ENCODE measurements around the gene RBMS1. TPM values are rescaled to one million over a fixed set of nuclear protein-coding genes. Genes with fewer than 3 reads are reported as not detected.
A peak's percentile ranks its signal among the peaks of the same experiment; 100 is the strongest.

The RBMS1 gene
- total RNA-seq, 2 donors from 2014 or later, result 6.3 to 21.1 TPM

- no peak overlapping the region for H3K4me3 ChIP-seq
- no peaks in the 10 kb centered on the region for H3K9me3 ChIP-seq
- peaks cover 3% of the 10 kb centered on the region for H3K4me1 ChIP-seq
- no peak overlapping the region for H3K27ac ChIP-seq
- no peak for TF ChIP-seq CTCF (IDR thresholded peaks at IDR 0.05)
- DNase-seq, result no peak
- H3K27me3 ChIP-seq, result no peaks in the 10 kb centered on the region
- no peak overlapping the region for H3K9ac ChIP-seq (ENCODE audit: low read depth in 2 of 2, low read length in 2 of 2)
- no peaks in the 10 kb centered on the region for H3K36me3 ChIP-seq
- intact Hi-C loops (cut with DNase I), result no loop called here
These were observed 266.2 kb downstream of the RBMS1 start for GRCh38 chr2:160227293-160227915.

- Histone ChIP-seq H3K9ac (ENCODE audit: low read depth in 2 of 2, low read length in 2 of 2) (no peak overlapping the region), H3K4me1 (peaks cover 11% of the 10 kb centered on the region), H3K9me3 (no peaks in the 10 kb centered on the region), H3K36me3 (no peaks in the 10 kb centered on the region), H3K27me3 (no peaks in the 10 kb centered on the region), H3K4me3 (no peak overlapping the region), H3K27ac (no peak overlapping the region)
- no peak for DNase-seq
- intact Hi-C loops (cut with DNase I), result no loop called here
- TF ChIP-seq CTCF (IDR thresholded peaks at IDR 0.05), result no peak
These were observed 267.2 kb downstream of the RBMS1 start for GRCh38 chr2:160226367-160226766.

- no peaks in the 10 kb centered on the region for H3K27me3 ChIP-seq
- no peak overlapping the region for H3K9ac ChIP-seq (ENCODE audit: low read depth in 2 of 2, low read length in 2 of 2)
- intact Hi-C loops (cut with DNase I), result no loop called here
- H3K4me3 ChIP-seq, result no peak overlapping the region
- H3K4me1 ChIP-seq, result peaks cover 11% of the 10 kb centered on the region
- H3K27ac ChIP-seq, result no peak overlapping the region
- no peak for DNase-seq
- H3K9me3 ChIP-seq, result no peaks in the 10 kb centered on the region
- TF ChIP-seq CTCF (IDR thresholded peaks at IDR 0.05), result no peak
- no peaks in the 10 kb centered on the region for H3K36me3 ChIP-seq
These were observed 267.9 kb downstream of the RBMS1 start for GRCh38 chr2:160225722-160226121.

GRCh38 chr2:160224507-160224906, 269.1 kb downstream of the RBMS1 start:
- intact Hi-C loops (cut with DNase I), result no loop called here
- no peak overlapping the region for H3K27ac ChIP-seq
- no peaks in the 10 kb centered on the region for H3K9me3 ChIP-seq
- H3K27me3 ChIP-seq, result no peaks in the 10 kb centered on the region
- no peak for DNase-seq
- no peak overlapping the region for H3K9ac ChIP-seq (ENCODE audit: low read depth in 2 of 2, low read length in 2 of 2)
- H3K4me3 ChIP-seq, result no peak overlapping the region
- TF ChIP-seq CTCF (IDR thresholded peaks at IDR 0.05), result no peak
- no peaks in the 10 kb centered on the region for H3K36me3 ChIP-seq
- H3K4me1 ChIP-seq, result peaks cover 11% of the 10 kb centered on the region

GRCh38 chr2:160224060-160224459, 269.5 kb downstream of the RBMS1 start:
- intact Hi-C loops (cut with DNase I), result no loop called here
- no peak overlapping the region for H3K4me3 ChIP-seq
- DNase-seq, result no peak
- H3K36me3 ChIP-seq, result no peaks in the 10 kb centered on the region
- no peak overlapping the region for H3K9ac ChIP-seq (ENCODE audit: low read depth in 2 of 2, low read length in 2 of 2)
- no peaks in the 10 kb centered on the region for H3K9me3 ChIP-seq
- peak overlapping the region; percentile 5 for H3K27ac ChIP-seq
- peaks cover 11% of the 10 kb centered on the region for H3K4me1 ChIP-seq
- TF ChIP-seq CTCF (IDR thresholded peaks at IDR 0.05), result no peak
- no peaks in the 10 kb centered on the region for H3K27me3 ChIP-seq
